PC-9 (cell line): Measurements from ENCODE around the gene KCNN3. TPM values are rescaled to one million over a fixed set of nuclear protein-coding genes. Genes with fewer than 3 reads are reported as not detected.

Experiments used
- BruUV-seq: library from RNA; stranded (reverse); fragments of 400-500 nt; replicated peaks from 2 replicates; lab custom pipeline; 2021; lab: Mats Ljungman, UMichigan
- CTCF ChIA-PET: fragments of 300-600 bp; sonication (Branson Sonifier 250); formaldehyde crosslinking; loops from one replicate; lab custom pipeline; 2022; ENCODE audit warnings: antibody characterized with exemption; lab: Charles Lee
- POLR2A ChIA-PET: fragments of 300-600 bp; sonication (Branson Sonifier 250); formaldehyde crosslinking; loops from one replicate; lab custom pipeline; 2022; ENCODE audit warnings: antibody characterized with exemption; ENCODE audit not compliant: unreplicated experiment; lab: Charles Lee
- DNase-seq, 2 experiments: peaks; one replicate each; pipeline versions ENCODE4 v3.0.0 to v3.0.0-alpha.2; 2015 to 2022; ENCODE audit warnings: mixed read lengths in 1 of 2
- H2AFZ ChIP-seq: fragments of 200-600 bp; sonication (generic); 2 replicates; pipeline ENCODE4 v1.8.1; 2017; ENCODE audit warnings: antibody characterized with exemption
- H3F3A ChIP-seq: fragments of 200-600 bp; sonication (generic); 2 replicates; pipeline ENCODE4 v1.8.1; 2017; ENCODE audit warnings: antibody characterized with exemption, mild to moderate bottlenecking, low read depth; ENCODE audit not compliant: insufficient read depth
- H3K27ac ChIP-seq: fragments of 200-600 bp; sonication (generic); 2 replicates; pipeline ENCODE4 v1.6.1; 2016; ENCODE audit warnings: mixed run types
- H3K27me3 ChIP-seq: fragments of 200-600 bp; sonication (generic); 2 replicates; pipeline ENCODE4 v1.6.1; 2016; ENCODE audit warnings: low read depth, mixed run types; ENCODE audit not compliant: insufficient read depth
- H3K36me3 ChIP-seq: fragments of 200-600 bp; sonication (generic); 2 replicates; pipeline ENCODE4 v1.6.1; 2016; ENCODE audit warnings: low read depth, mixed run types
- H3K4me1 ChIP-seq: fragments of 200-600 bp; sonication (generic); replicated peaks from 2 replicates; pipeline ENCODE4 v1.6.1; 2016; ENCODE audit warnings: mixed run types; ENCODE audit not compliant: insufficient read depth
- H3K4me2 ChIP-seq: fragments of 200-600 bp; sonication (generic); 2 replicates; pipeline ENCODE4 v1.6.1; 2017; ENCODE audit warnings: mixed run types
- H3K4me3 ChIP-seq: fragments of 200-600 bp; sonication (generic); 2 replicates; pipeline ENCODE4 v1.6.1; 2016; ENCODE audit warnings: mixed run types
- H3K79me2 ChIP-seq: fragments of 200-600 bp; sonication (generic); 2 replicates; pipeline ENCODE4 v1.6.1; 2017; ENCODE audit warnings: low read depth, mixed run types
- H3K9me2 ChIP-seq: fragments of 200-600 bp; sonication (generic); 2 replicates; pipeline ENCODE4 v1.8.1; 2017; ENCODE audit warnings: mild to moderate bottlenecking; ENCODE audit not compliant: insufficient read depth
- H3K9me3 ChIP-seq: fragments of 200-600 bp; sonication (generic); 2 replicates; pipeline ENCODE4 v1.8.1; 2016; ENCODE audit warnings: low read depth; ENCODE audit not compliant: insufficient read depth
- H4K20me1 ChIP-seq: fragments of 200-600 bp; sonication (generic); 2 replicates; pipeline ENCODE4 v1.8.1; 2017; ENCODE audit not compliant: insufficient read depth
- CTCF ChIP-seq: fragments of 200-600 bp; sonication (generic); conservative IDR thresholded peaks from 2 replicates; pipeline ENCODE4 v1.6.1; 2017; ENCODE audit warnings: mixed run types, antibody characterized with exemption, mild to moderate bottlenecking, moderate library complexity
- EZH2 ChIP-seq: fragments of 200-600 bp; sonication (generic); IDR thresholded peaks from 2 replicates; pipeline ENCODE4 v1.8.0; 2017; ENCODE audit warnings: antibody characterized with exemption, low read depth
- intact Hi-C: fragments of 100-400 bp; cut with micrococcal nuclease; formaldehyde crosslinking; loops from one replicate; pipeline ENCODE4 v1.10.0; 2022; ENCODE audit not compliant: unreplicated experiment
- total RNA-seq: library from RNA; stranded (reverse); gene quantifications from 2 replicates; pipeline ENCODE4 v1.2.3, GENCODE V29; 2021

Gene KCNN3
- total RNA-seq, 1 experiment from 2014 or later, result 1.1 TPM

GRCh38 chr1:154779551-154780189 is 90.4 kb downstream of the KCNN3 start:
- Histone ChIP-seq H3K4me3 (no peak overlapping the region), H3K27me3 (peaks cover 77% of the 10 kb centered on the region), H3K9me3 (no peaks in the 10 kb centered on the region; the same call in 1 of the 2 replicates), H3K4me2 (no peak overlapping the region), H3K4me1 (no peaks in the 10 kb centered on the region), H3K79me2 (no peaks in the 10 kb centered on the region), H2AFZ (no peak overlapping the region), H3K9me2 (no peaks in the 10 kb centered on the region), H3F3A (no peaks in the 10 kb centered on the region), H3K27ac (no peak overlapping the region), H3K36me3 (no peaks in the 10 kb centered on the region), H4K20me1 (no peaks in the 10 kb centered on the region)
- TF ChIP-seq EZH2 (no peak), CTCF (no peak)
- BruUV-seq, result no TSS peak
- ChIA-PET CTCF (interaction anchor here (0.6 kb wide), 1 partner anchor 21 kb away, joined by 14 read pairs; no protein-coding TSS in a partner anchor), POLR2A (no interaction called here)
- DNase-seq, result no peak
- intact Hi-C loops, result no loop called here

GRCh38 chr1:154778944-154779343 is 91.1 kb downstream of the KCNN3 start:
- POLR2A ChIA-PET, result no interaction called here
- DNase-seq, result no peak
- H3K27me3 ChIP-seq, result peaks cover 78% of the 10 kb centered on the region
- intact Hi-C loops, result no loop called here
- no peak overlapping the region for H3K27ac ChIP-seq
- no peak overlapping the region for H3K4me2 ChIP-seq
- H3K79me2 ChIP-seq, result no peaks in the 10 kb centered on the region
- H3K36me3 ChIP-seq, result no peaks in the 10 kb centered on the region
- no peaks in the 10 kb centered on the region; the same call in 1 of the 2 replicates for H3K9me3 ChIP-seq
- no peak overlapping the region for H2AFZ ChIP-seq
- TF ChIP-seq CTCF (no peak), EZH2 (no peak)
- CTCF ChIA-PET, result no interaction called here
- BruUV-seq, result no TSS peak
- no peaks in the 10 kb centered on the region for H3F3A ChIP-seq
- H3K4me3 ChIP-seq, result no peak overlapping the region
- no peaks in the 10 kb centered on the region for H4K20me1 ChIP-seq
- no peaks in the 10 kb centered on the region for H3K4me1 ChIP-seq
- H3K9me2 ChIP-seq, result no peaks in the 10 kb centered on the region

DNA sequence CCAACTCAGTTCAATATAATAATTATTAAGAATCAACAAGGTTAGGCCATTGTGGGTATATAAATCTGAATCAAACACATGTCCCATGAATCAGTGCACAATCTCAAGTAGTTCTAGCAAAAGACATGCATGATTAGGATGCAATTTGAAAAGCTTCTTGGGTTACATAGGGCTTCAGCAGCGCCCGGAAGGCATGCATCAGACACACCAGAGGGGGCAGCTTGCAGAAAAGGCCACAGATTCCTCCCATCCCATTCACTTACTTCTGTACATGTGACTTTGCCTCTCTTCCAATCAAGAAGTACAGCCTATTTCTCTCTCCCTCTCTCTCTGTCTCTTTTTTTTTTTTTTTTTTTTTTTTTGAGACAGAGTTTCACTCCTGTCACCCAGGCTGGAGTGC is 91.8 kb downstream of the KCNN3 start:
- TF ChIP-seq EZH2 (no peak), CTCF (no peak)
- no TSS peak for BruUV-seq
- ChIA-PET POLR2A (no interaction called here), CTCF (no interaction called here)
- Histone ChIP-seq H3K9me2 (no peaks in the 10 kb centered on the region), H3K9me3 (no peaks in the 10 kb centered on the region; the same call in 1 of the 2 replicates), H3F3A (no peaks in the 10 kb centered on the region), H3K4me1 (no peaks in the 10 kb centered on the region), H3K27ac (no peak overlapping the region), H3K4me2 (no peak overlapping the region), H3K79me2 (no peaks in the 10 kb centered on the region), H4K20me1 (no peaks in the 10 kb centered on the region), H3K4me3 (no peak overlapping the region), H3K27me3 (peaks cover 78% of the 10 kb centered on the region), H3K36me3 (no peaks in the 10 kb centered on the region), H2AFZ (no peak overlapping the region)
- DNase-seq, result no peak
- intact Hi-C loops, result no loop called here
